GM21447 (cell line): ENCODE measurements around the gene ADH1A.
"Not testable (repeated sequence)": the region's sequence is repeated elsewhere in the genome, so short reads cannot be mapped to it uniquely, and the experiment has no call there.

Experiments
- ATAC-seq: cut with Tn5 transposase; IDR thresholded peaks from one replicate; pipeline ENCODE4 v1.9.1; 2021; ENCODE audit not compliant: unreplicated experiment

The ADH1A gene

GRCh38 chr4:99290848-99291786 lies at the start of gene ADH1A:
TSS of gene ADH1A (minus strand) at chr4:99290985. CDS start at chr4:99290914, 71 bp downstream.
- no peak for ATAC-seq

DNA sequence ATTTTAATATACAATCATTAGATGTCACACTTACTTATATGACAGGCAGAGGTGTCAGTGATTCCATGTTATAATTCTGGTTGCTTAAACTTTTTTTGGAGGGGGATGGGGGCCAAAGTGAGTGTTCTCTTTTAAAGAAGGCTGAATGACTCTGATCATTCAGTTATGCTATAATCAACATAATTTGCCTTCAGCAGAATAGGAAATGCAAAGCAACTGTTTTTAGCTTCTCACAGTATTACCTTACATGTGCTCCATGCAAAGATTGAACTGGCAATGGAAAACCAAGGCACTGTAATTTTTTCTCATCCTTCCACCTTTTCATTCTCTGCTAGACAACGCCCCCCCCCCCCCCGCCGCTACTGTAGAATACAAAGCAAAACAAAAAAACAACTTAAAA lies 48.4 kb upstream of the ADH1A start:
- no peak for ATAC-seq

DNA sequence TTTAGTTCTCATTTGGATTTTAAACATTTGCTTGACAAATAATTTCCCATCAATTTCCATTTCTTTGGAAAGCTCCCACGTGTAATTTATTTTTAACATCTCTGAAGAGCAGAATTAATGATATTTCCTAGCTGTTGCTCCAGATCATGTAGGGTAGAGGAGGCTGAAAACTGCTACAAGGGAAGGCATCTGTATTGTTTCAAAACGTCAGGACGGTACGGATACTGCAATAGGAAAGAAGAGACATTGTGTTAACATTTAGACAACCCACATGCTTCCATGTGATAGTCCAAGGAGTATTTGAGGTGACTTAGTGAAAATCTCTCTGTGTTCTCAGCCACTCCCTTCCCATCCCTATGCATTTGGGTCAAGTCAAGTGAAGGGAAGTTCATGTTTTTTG lies 45.8 kb upstream of the ADH1A start:
- ATAC-seq: no peak

DNA sequence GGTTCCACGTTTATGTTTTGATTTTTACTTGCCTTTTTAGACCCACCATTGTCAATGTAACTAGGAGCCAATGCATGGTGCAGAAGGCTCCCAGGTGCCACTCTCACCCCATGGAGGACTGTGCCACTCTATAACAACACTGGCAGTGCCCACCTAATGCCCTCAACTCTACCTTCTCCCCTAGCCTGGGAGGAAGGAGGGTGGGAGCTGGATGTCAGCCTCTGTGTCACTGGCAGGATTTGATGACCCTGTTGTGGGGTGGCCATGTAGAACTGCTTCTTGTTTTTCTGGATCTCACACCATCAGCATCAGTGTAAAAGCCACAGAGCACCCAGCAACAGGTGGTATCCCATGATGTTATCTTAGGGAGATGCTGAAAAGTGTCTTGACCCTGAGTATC lies 44.1 kb upstream of the ADH1A start:
- ATAC-seq: no peak

- no peak for ATAC-seq
These were observed 39.9 kb upstream of the ADH1A start for GRCh38 chr4:99330648-99331047.

GRCh38 chr4:99329876-99330275 lies 39.1 kb upstream of the ADH1A start:
- no peak for ATAC-seq

DNA sequence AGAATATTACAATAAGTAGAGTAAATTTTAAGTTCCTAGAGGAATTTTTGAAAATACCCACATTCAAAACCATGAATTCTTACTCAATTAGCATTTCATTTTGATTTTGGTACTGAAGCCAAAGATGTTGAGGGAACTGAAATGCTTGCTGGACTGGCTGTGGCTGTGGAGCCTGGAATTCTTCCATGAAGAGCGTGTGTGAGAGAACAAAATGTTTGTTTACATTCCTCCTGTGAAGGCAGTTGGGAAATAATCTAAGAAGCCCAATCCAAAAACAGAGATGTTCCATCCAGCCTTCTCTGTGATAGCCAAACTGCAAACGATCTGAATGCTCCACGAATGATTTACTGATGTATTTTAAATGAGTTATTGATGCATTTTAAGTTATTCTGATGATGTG lies 34.2 kb upstream of the ADH1A start:
- no peak for ATAC-seq

DNA sequence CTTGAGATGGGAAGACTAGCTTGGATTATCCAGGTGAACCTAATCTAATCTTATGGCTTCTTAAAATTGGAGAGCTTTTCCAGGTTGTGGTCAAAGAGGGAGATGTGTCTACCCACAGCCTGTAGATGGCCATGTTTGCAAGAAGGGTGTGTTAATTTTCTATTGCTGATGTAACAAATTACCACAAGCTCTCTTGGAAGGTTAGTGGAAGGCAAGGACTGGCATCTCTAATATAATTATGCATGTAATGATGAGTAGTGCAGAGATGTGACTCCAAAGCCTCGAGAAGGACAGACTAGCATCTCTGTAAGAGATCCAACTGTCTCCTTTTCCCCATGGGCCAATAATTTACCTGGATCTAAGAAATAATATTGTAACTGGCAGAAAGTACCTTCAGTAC lies 33.6 kb upstream of the ADH1A start:
- ATAC-seq: no peak

DNA sequence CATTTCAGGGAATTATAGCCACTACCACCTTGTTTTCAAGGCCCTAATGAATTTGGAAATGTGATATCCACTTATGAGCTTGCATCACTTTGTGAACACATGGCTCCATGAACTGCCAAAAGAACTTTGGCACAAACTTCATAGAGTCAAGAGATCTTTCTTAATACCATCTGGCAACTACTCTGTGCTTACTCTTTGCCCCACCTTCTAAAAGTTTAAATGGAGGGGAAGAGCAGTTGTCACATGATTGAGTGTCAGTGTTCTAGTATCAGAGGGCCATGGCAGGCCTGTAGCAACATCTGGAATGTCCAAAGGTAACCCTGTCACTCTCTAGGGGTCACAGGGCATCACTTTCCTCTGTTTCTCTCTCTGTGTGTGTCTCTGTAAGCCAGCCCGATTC lies 33.0 kb upstream of the ADH1A start:
- ATAC-seq: no peak

- ATAC-seq: no peak
These were observed 30.7 kb upstream of the ADH1A start, which contains the start of gene ADH1B for GRCh38 chr4:99321241-99322191. TSS of gene ADH1B (minus strand) at chr4:99321401. CDS start at chr4:99321331, 70 bp downstream.

DNA sequence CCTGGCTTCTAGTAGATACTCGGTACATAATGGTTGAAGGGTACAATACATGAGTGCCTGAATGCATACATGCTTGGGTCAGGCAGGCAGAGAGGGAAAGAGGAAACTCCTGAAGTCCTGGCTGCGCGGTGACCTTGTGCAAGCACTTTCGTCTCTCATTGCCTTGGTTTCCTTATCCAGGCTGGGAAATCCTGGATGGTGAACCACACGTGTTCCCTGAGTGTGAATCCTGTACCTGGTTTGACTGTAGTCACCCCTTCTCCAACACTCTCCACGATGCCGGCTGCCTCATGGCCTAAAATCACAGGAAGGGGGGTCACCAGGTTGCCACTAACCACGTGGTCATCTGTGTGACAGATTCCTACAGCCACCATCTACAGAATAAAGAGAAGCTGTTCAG lies 27.0 kb upstream of the ADH1A start:
- not testable (repeated sequence) for ATAC-seq

DNA sequence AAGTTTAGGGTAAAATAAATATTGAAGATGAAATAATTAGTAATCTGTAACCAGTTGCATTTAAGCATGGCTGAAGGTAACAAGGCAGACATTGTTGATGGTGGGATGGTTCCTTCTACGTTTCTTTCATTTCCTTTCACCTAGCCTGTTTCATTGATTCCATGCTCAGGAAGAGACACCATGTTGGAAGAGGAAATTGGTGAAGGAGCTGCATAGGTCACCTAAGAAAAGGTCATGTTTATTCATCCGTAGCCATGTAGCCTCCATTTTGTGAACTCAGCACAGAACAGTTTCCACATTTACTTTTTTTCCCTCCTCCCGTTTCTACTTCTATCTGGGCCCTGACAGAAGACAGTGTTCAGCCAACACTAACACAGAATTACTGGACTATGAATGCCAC lies 26.6 kb upstream of the ADH1A start:
- no peak for ATAC-seq

- ATAC-seq: no peak
These were observed 25.1 kb upstream of the ADH1A start for GRCh38 chr4:99315839-99316238.

DNA sequence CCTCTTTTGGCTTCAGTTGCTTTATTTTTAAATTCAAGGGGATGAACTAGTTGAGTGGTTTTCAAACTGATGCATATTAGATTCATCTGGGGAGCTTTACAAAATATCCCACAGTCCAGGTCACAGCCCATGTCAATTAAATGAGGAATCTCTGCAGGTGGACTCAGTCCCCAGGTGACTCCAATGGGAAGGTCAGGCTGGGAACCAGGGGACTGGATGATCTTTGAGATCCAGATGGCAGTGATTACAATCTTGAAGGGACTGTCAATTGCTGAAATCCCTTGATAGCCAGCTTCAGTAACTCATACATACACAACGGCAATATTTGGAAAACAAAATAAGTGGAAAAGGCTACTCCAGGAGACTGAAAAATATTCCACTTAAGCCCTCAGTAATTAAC lies 23.4 kb upstream of the ADH1A start:
- no peak for ATAC-seq

DNA sequence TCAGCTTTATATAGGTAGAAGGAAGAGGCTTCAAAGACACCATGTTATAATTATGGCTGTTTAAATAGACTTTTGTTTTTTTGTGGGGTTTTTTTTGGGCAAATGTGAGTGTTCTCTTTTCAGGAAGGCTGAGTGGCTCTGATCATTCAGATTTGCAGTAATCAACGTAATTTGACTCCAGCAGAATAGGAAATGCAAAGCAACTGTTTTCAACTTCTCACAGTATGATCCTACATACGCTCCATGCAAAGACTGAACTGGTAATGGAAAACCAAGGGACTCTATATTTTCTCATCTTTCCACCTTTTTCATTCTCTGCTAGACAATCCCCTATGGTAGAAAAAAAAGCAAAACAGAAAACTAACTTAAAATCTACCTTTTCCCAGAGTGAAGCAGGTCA lies 19.6 kb upstream of the ADH1A start:
- ATAC-seq: no peak

- no peak for ATAC-seq
These were observed 15.0 kb upstream of the ADH1A start for GRCh38 chr4:99305638-99306400.

- no peak for ATAC-seq
These were observed 10.8 kb upstream of the ADH1A start for GRCh38 chr4:99301376-99302164.

- no peak for ATAC-seq
These were observed 10.1 kb upstream of the ADH1A start for GRCh38 chr4:99300934-99301333.

- ATAC-seq: no peak
These were observed 2.6 kb upstream of the ADH1A start for GRCh38 chr4:99293357-99293756.

DNA sequence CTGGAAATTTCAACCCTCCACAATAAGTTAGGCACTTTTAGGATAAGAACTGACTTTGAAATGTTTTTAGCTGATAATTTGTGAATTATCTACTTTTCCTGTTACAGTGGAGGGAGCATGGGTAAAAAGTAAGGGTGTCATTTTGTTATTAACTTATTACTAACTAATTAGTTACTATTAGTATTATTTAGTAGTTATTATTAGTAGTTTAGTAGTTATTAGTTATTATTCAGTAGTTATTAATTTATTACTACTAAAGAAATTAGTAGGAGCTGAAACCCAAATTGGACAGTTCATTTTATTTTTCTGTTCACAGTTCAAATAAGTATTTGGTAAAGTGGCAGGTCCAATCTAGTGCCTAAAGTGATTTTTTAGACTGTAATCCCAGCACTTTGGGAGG lies 5.4 kb downstream of the ADH1A start:
- ATAC-seq: no peak
